GM19238 (cell line): ENCODE measurements around the gene PACRGL.

ENCODE experiments used
- DNase-seq: peaks from one replicate; pipeline ENCODE4 v3.0.0; 2011; ENCODE audit warnings: low spot score; ENCODE audit not compliant: insufficient read length

The PACRGL gene

GRCh38 chr4:20700007-20700761 lies at the start of gene PACRGL:
TSS of gene PACRGL (plus strand) at chr4:20700458. CDS start at chr4:20704482, 4,024 bp downstream.
- peak; percentile 68 for DNase-seq

GRCh38 chr4:20652226-20652885 lies 47.9 kb upstream of the PACRGL start:
- DNase-seq: no peak

- no peak for DNase-seq
These were observed 41.8 kb upstream of the PACRGL start for GRCh38 chr4:20658456-20658855.

- DNase-seq: no peak
These were observed 37.4 kb upstream of the PACRGL start for GRCh38 chr4:20662851-20663250.

GRCh38 chr4:20666012-20666860 lies 34.0 kb upstream of the PACRGL start:
- no peak for DNase-seq

- no peak for DNase-seq
These were observed 28.0 kb upstream of the PACRGL start for GRCh38 chr4:20672262-20672661.

GRCh38 chr4:20675786-20676185 lies 24.5 kb upstream of the PACRGL start:
- DNase-seq: no peak

GRCh38 chr4:20676501-20677197 lies 23.6 kb upstream of the PACRGL start:
- no peak for DNase-seq

GRCh38 chr4:20678400-20678799 lies 21.9 kb upstream of the PACRGL start:
- DNase-seq: no peak

- no peak for DNase-seq
These were observed 20.3 kb upstream of the PACRGL start for GRCh38 chr4:20679951-20680350.

- no peak for DNase-seq
These were observed 19.5 kb upstream of the PACRGL start for GRCh38 chr4:20680736-20681135.

- DNase-seq: no peak
These were observed 19.0 kb upstream of the PACRGL start for GRCh38 chr4:20681271-20681670.

GRCh38 chr4:20682853-20683252 lies 17.4 kb upstream of the PACRGL start:
- DNase-seq: no peak

GRCh38 chr4:20683766-20684165 lies 16.5 kb upstream of the PACRGL start:
- no peak for DNase-seq

- DNase-seq: peak; percentile 2
These were observed 15.2 kb upstream of the PACRGL start for GRCh38 chr4:20684852-20685763.

- no peak for DNase-seq
These were observed 12.4 kb upstream of the PACRGL start for GRCh38 chr4:20687864-20688263.

- DNase-seq: no peak
These were observed 3.4 kb upstream of the PACRGL start for GRCh38 chr4:20696815-20697214.

- no peak for DNase-seq
These were observed 1.9 kb upstream of the PACRGL start for GRCh38 chr4:20698382-20698781.

GRCh38 chr4:20698820-20699219 lies 1.4 kb upstream of the PACRGL start:
- DNase-seq: no peak

- no peak for DNase-seq
These were observed 11.1 kb downstream of the PACRGL start for GRCh38 chr4:20711335-20711734.
